ENCODE measurements around the gene SLC12A3. TPM values are rescaled to one million over a fixed set of nuclear protein-coding genes. Genes with fewer than 3 reads are reported as not detected.

The SLC12A3 gene
- total RNA-seq, 1 experiment from 2014 or later: not detected

DNA sequence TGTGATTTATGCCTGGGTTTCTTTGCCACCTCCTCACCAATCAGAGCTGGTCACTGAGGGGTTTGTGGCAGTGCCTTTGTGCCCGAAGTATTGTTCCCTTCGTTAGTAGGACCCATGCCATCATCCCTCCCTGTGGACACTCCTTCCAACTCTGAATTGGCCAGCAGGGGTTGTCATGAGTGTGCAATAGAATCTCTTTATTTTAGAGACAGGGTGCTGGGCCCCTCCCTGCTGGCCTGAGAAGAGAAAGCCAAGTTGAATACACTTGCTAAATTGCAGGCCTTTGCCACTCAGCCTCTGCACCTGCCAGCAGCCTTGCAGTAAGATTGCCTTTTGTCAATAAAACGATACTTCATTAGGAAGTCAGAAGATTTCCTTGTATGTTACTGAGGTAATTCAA, 40.7 kb upstream of the SLC12A3 start (continued):
- no peak for TF ChIP-seq NFYB (CRISPR knock-in tag; conservative IDR thresholded peaks at IDR 0.05; ENCODE audit: low read depth)
- no peak for TF ChIP-seq ZNF423 (CRISPR knock-in tag; IDR thresholded peaks at IDR 0.05)
- TF ChIP-seq, protein P1, sequence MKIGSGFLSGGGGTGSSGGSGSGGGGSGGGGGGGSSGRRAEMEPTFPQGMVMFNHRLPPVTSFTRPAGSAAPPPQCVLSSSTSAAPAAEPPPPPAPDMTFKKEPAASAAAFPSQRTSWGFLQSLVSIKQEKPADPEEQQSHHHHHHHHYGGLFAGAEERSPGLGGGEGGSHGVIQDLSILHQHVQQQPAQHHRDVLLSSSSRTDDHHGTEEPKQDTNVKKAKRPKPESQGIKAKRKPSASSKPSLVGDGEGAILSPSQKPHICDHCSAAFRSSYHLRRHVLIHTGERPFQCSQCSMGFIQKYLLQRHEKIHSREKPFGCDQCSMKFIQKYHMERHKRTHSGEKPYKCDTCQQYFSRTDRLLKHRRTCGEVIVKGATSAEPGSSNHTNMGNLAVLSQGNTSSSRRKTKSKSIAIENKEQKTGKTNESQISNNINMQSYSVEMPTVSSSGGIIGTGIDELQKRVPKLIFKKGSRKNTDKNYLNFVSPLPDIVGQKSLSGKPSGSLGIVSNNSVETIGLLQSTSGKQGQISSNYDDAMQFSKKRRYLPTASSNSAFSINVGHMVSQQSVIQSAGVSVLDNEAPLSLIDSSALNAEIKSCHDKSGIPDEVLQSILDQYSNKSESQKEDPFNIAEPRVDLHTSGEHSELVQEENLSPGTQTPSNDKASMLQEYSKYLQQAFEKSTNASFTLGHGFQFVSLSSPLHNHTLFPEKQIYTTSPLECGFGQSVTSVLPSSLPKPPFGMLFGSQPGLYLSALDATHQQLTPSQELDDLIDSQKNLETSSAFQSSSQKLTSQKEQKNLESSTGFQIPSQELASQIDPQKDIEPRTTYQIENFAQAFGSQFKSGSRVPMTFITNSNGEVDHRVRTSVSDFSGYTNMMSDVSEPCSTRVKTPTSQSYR (CRISPR knock-in tag; IDR thresholded peaks at IDR 0.05): no peak
- no peak for TF ChIP-seq ZNF219 (CRISPR knock-in tag; IDR thresholded peaks at IDR 0.05; ENCODE audit: borderline replicate concordance)

DNA sequence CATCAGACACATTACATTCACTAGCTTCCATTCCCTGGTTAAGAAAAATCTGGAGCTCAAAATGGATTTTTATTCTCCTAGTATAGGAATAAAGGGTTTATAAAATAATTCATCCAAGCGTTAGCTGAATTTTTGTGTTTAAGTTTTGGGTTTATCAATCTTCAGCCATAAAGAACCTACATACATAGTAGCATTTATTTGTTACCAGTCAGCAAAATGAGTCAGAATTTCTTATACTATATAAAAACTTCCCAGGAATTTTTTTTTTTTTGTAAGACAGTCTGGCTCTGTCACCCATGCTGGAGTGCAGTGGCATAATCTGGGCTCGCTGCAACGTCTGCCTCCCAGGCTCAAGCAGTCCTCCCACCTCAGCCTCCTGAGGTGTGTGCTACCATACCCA, 40.2 kb upstream of the SLC12A3 start:
- Mint-ChIP-seq H3K36me3 (peaks cover 41% of the 10 kb centered on the region), H3K4me1 (peaks cover 17% of the 10 kb centered on the region), H3K4me3 (no peak overlapping the region), H3K27ac (no peak overlapping the region), H3K27me3 (ENCODE audit: low read depth) (no peaks in the 10 kb centered on the region), H3K9me3 (no peaks in the 10 kb centered on the region)
- TF ChIP-seq NR1H2 (CRISPR knock-in tag; IDR thresholded peaks at IDR 0.05) (no peak), ESRRA (CRISPR knock-in tag; IDR thresholded peaks at IDR 0.05; ENCODE audit: borderline replicate concordance) (no peak), NFYB (CRISPR knock-in tag; conservative IDR thresholded peaks at IDR 0.05; ENCODE audit: low read depth) (no peak), NR3C1 (CRISPR knock-in tag; conservative IDR thresholded peaks at IDR 0.05; ENCODE audit: low read depth) (no peak), ZNF396 (CRISPR knock-in tag; IDR thresholded peaks at IDR 0.05; ENCODE audit: borderline replicate concordance) (no peak), TCF7 (CRISPR knock-in tag; IDR thresholded peaks at IDR 0.05; ENCODE audit: low read depth) (no peak), OVOL2 (CRISPR knock-in tag; IDR thresholded peaks at IDR 0.05; ENCODE audit: borderline replicate concordance) (no peak), JUN (CRISPR knock-in tag; IDR thresholded peaks at IDR 0.05) (no peak), CREM (CRISPR knock-in tag; IDR thresholded peaks at IDR 0.05) (no peak), MXD4 (CRISPR knock-in tag; IDR thresholded peaks at IDR 0.05; ENCODE audit: borderline replicate concordance) (no peak)
- TF ChIP-seq, protein P2, sequence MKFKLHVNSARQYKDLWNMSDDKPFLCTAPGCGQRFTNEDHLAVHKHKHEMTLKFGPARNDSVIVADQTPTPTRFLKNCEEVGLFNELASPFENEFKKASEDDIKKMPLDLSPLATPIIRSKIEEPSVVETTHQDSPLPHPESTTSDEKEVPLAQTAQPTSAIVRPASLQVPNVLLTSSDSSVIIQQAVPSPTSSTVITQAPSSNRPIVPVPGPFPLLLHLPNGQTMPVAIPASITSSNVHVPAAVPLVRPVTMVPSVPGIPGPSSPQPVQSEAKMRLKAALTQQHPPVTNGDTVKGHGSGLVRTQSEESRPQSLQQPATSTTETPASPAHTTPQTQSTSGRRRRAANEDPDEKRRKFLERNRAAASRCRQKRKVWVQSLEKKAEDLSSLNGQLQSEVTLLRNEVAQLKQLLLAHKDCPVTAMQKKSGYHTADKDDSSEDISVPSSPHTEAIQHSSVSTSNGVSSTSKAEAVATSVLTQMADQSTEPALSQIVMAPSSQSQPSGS (CRISPR knock-in tag; IDR thresholded peaks at IDR 0.05; ENCODE audit: borderline replicate concordance, low read depth): no peak
- TF ChIP-seq, protein P3, sequence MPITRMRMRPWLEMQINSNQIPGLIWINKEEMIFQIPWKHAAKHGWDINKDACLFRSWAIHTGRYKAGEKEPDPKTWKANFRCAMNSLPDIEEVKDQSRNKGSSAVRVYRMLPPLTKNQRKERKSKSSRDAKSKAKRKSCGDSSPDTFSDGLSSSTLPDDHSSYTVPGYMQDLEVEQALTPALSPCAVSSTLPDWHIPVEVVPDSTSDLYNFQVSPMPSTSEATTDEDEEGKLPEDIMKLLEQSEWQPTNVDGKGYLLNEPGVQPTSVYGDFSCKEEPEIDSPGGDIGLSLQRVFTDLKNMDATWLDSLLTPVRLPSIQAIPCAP (CRISPR knock-in tag; IDR thresholded peaks at IDR 0.05): no peak
- TF ChIP-seq, protein P4, sequence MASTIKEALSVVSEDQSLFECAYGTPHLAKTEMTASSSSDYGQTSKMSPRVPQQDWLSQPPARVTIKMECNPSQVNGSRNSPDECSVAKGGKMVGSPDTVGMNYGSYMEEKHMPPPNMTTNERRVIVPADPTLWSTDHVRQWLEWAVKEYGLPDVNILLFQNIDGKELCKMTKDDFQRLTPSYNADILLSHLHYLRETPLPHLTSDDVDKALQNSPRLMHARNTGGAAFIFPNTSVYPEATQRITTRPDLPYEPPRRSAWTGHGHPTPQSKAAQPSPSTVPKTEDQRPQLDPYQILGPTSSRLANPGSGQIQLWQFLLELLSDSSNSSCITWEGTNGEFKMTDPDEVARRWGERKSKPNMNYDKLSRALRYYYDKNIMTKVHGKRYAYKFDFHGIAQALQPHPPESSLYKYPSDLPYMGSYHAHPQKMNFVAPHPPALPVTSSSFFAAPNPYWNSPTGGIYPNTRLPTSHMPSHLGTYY (CRISPR knock-in tag; IDR thresholded peaks at IDR 0.05): no peak
- TF ChIP-seq, protein P5, sequence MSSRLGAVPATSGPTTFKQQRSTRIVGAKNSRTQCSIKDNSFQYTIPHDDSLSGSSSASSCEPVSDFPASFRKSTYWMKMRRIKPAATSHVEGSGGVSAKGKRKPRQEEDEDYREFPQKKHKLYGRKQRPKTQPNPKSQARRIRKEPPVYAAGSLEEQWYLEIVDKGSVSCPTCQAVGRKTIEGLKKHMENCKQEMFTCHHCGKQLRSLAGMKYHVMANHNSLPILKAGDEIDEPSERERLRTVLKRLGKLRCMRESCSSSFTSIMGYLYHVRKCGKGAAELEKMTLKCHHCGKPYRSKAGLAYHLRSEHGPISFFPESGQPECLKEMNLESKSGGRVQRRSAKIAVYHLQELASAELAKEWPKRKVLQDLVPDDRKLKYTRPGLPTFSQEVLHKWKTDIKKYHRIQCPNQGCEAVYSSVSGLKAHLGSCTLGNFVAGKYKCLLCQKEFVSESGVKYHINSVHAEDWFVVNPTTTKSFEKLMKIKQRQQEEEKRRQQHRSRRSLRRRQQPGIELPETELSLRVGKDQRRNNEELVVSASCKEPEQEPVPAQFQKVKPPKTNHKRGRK (CRISPR knock-in tag; IDR thresholded peaks at IDR 0.05; ENCODE audit: borderline replicate concordance): no peak
- TF ChIP-seq, protein P6, sequence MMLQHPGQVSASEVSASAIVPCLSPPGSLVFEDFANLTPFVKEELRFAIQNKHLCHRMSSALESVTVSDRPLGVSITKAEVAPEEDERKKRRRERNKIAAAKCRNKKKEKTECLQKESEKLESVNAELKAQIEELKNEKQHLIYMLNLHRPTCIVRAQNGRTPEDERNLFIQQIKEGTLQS (CRISPR knock-in tag; conservative IDR thresholded peaks at IDR 0.05): no peak
- TF ChIP-seq, protein P7, sequence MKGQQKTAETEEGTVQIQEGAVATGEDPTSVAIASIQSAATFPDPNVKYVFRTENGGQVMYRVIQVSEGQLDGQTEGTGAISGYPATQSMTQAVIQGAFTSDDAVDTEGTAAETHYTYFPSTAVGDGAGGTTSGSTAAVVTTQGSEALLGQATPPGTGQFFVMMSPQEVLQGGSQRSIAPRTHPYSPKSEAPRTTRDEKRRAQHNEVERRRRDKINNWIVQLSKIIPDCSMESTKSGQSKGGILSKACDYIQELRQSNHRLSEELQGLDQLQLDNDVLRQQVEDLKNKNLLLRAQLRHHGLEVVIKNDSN (CRISPR knock-in tag; IDR thresholded peaks at IDR 0.05): no peak
- TF ChIP-seq, protein P8, sequence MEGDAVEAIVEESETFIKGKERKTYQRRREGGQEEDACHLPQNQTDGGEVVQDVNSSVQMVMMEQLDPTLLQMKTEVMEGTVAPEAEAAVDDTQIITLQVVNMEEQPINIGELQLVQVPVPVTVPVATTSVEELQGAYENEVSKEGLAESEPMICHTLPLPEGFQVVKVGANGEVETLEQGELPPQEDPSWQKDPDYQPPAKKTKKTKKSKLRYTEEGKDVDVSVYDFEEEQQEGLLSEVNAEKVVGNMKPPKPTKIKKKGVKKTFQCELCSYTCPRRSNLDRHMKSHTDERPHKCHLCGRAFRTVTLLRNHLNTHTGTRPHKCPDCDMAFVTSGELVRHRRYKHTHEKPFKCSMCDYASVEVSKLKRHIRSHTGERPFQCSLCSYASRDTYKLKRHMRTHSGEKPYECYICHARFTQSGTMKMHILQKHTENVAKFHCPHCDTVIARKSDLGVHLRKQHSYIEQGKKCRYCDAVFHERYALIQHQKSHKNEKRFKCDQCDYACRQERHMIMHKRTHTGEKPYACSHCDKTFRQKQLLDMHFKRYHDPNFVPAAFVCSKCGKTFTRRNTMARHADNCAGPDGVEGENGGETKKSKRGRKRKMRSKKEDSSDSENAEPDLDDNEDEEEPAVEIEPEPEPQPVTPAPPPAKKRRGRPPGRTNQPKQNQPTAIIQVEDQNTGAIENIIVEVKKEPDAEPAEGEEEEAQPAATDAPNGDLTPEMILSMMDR (IDR thresholded peaks at IDR 0.05): no peak
- TF ChIP-seq, protein P9, sequence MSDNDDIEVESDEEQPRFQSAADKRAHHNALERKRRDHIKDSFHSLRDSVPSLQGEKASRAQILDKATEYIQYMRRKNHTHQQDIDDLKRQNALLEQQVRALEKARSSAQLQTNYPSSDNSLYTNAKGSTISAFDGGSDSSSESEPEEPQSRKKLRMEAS (CRISPR knock-in tag; IDR thresholded peaks at IDR 0.05): no peak
- ATAC-seq (no peak), DNase-seq (ENCODE audit: low spot score) (no peak)
- ChIA-PET POLR2A (no interaction called here), CTCF (no interaction called here)

Data from WTC11 (cell line).